Loucy (cell line): ENCODE measurements around the gene PMP22.

Source experiments
- EZH2phosphoT487 ChIP-seq: fragments of 200-600 bp; IDR thresholded peaks from 2 replicates; pipeline ENCODE4 v1.6.1; 2018; ENCODE audit warnings: antibody characterized with exemption, mild to moderate bottlenecking, moderate library complexity, borderline replicate concordance
- TF ChIP-seq, protein P1 (sequence below): fragments of 200-600 bp; sonication (generic); conservative IDR thresholded peaks from 2 replicates; pipeline ENCODE4 v1.5.1; 2014; ENCODE audit warnings: mild to moderate bottlenecking, antibody characterized with exemption, low read length

DNA sequence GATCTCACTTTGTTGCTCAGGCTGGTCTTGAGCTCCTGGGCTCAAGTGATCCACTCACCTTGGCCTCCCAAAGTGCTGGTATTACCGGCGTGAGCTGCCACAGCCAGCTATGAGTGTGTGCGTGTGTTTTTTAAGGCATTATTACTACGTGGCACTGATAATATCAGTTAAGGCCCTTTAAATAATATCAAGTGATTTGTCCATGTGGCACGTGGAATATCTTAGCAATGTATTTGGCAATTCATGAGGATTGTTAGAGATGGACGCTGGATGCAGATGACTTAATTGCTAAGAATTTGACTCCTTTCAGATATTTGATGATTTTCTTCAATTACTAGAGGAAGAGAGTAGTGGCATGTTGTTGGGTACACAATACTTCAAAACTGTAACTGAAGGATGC lies 25.5 kb upstream of the PMP22 start:
- TF ChIP-seq, protein P1, sequence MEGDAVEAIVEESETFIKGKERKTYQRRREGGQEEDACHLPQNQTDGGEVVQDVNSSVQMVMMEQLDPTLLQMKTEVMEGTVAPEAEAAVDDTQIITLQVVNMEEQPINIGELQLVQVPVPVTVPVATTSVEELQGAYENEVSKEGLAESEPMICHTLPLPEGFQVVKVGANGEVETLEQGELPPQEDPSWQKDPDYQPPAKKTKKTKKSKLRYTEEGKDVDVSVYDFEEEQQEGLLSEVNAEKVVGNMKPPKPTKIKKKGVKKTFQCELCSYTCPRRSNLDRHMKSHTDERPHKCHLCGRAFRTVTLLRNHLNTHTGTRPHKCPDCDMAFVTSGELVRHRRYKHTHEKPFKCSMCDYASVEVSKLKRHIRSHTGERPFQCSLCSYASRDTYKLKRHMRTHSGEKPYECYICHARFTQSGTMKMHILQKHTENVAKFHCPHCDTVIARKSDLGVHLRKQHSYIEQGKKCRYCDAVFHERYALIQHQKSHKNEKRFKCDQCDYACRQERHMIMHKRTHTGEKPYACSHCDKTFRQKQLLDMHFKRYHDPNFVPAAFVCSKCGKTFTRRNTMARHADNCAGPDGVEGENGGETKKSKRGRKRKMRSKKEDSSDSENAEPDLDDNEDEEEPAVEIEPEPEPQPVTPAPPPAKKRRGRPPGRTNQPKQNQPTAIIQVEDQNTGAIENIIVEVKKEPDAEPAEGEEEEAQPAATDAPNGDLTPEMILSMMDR = no peak
- no peak for TF ChIP-seq EZH2phosphoT487
